ENCODE measurements around the gene TMEM59L. TPM values are rescaled to one million over a fixed set of nuclear protein-coding genes. Genes with fewer than 3 reads are reported as not detected.

TMEM59L gene
- total and polyA plus RNA-seq, 2 of the 13 experiments (the other 11 are each of a cell fraction or from before 2014, with no cell fraction given) = 0.97 to 5.5 TPM

DNA sequence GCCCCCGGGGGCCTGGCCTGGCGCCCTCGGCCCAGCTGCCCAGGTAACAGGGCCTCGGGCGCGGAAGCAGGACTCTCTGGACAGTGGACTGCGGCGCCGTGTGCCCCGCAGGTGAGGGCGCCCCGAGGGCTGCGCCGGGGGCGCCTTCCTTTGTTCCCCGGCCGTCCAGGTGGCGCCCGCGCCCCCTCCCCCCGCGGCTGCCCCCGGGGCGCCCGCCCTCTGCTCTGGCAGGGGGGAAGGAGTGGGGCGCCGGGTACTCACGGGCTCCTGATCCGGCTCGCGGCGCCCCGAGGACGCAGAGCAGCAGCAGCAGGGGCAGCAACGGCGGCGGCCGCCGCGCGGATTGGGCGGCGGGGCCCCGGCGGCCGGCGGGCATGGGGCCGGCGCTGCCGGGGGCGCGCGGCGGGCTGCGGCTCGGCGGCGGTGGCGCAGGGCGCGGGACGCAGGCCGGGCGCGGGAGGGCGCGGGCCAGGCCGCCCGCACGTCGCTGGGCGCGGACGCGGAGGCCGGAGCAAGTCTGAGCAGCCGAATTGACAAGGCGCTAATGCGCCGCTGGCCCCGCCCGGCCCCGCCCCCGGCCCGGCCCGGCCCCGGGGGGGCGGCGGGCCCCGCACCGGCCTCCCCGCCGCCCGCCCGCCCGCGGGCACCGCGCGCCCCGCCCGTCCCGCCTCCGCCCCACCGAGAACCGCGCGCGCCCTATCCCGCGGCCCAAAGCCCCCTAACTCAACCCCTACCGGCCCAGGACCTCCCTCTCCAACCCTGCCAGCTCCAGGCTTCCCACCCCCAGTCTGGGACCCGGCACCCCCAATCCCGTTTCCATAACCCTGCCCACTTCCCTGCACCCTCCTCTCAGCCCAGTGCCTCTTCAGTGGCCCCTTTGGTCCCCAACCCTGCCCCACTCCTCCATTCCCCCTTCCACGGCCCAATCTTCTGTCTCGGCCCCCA lies 6.1 kb upstream of the TMEM59L start, which contains the start of gene CRLF1:
Gene CRLF1 (minus strand): TSS at position 519 of the 945 bp plus-strand sequence. CDS start 143 bp downstream, at position 376.
- Histone ChIP-seq H2AFZ (ENCODE audit: low read length) (no peak within 1 kb of the TSS), H3K27ac (ENCODE audit: extremely low read length, insufficient read depth, low read length) (peak within 1 kb of the TSS; percentile 68), H3K27me3 (ENCODE audit: control insufficient read depth in 1 of 2, insufficient read depth in 2 of 2, low read length in 2 of 2) (no peaks in the 10 kb centered on the region; a peak in 1 of 5 replicates), H3K79me2 (ENCODE audit: insufficient read depth, low read length) (peaks cover 31% of the 10 kb centered on the region), H3K36me3 (replicated peaks in 1 of 2; ENCODE audit: control insufficient read depth in 1 of 2, insufficient read depth in 2 of 2, low read length in 2 of 2) (peaks cover 5 to 6% of the 10 kb centered on the region in 2 experiments; a peak in 3 of 5 replicates), H3K4me2 (ENCODE audit: low read depth, low read length) (peak within 1 kb of the TSS; percentile 91), H3K9me3 (ENCODE audit: low read length) (no peaks in the 10 kb centered on the region), H3K4me3 (replicated peaks in 1 of 3; ENCODE audit: insufficient read depth in 1 of 3, low read depth in 2 of 3, low read length in 3 of 3) (peak within 1 kb of the TSS; percentile 67 to 82 (median 82)), H4K20me1 (ENCODE audit: insufficient read depth, low read length) (peaks cover 26% of the 10 kb centered on the region), H3K9ac (ENCODE audit: insufficient read depth, low read depth, low read length) (peak within 1 kb of the TSS; percentile 80), H3K4me1 (ENCODE audit: insufficient read depth, low read length) (peaks cover 61% of the 10 kb centered on the region)
- intact Hi-C loops (cut with micrococcal nuclease; ENCODE audit: unreplicated experiment) (no loop called here), in situ Hi-C loops (cut with HindIII; ENCODE audit: extremely low pct_ligation_motif_present, low pct_unique_long_range_greater_than_20kb) (no loop called here)
- CTCF ChIA-PET (ENCODE audit: low intra/inter-chr PET ratio, low total read pairs) = no interaction called here
- FAIRE-seq (no peak), DNase-seq (ENCODE audit: low spot score) (peak; percentile 39), ATAC-seq (no peak)
- 0% methylated on average over 5 of the region's 116 CpGs for WGBS (ENCODE audit: low lambda C conversion rate)
- POLR2A ChIA-PET = interaction anchor here (1.0 to 1.2 kb wide), 2 partner anchors 16 to 17 kb away, joined by 3 to 4 read pairs; no protein-coding TSS in a partner anchor
- no TSS peak for BruUV-seq (replicated peaks)
- no peak for TF ChIP-seq ZNF713 (CRISPR knock-in tag; IDR thresholded peaks at IDR 0.05)
- TF ChIP-seq, protein P1, sequence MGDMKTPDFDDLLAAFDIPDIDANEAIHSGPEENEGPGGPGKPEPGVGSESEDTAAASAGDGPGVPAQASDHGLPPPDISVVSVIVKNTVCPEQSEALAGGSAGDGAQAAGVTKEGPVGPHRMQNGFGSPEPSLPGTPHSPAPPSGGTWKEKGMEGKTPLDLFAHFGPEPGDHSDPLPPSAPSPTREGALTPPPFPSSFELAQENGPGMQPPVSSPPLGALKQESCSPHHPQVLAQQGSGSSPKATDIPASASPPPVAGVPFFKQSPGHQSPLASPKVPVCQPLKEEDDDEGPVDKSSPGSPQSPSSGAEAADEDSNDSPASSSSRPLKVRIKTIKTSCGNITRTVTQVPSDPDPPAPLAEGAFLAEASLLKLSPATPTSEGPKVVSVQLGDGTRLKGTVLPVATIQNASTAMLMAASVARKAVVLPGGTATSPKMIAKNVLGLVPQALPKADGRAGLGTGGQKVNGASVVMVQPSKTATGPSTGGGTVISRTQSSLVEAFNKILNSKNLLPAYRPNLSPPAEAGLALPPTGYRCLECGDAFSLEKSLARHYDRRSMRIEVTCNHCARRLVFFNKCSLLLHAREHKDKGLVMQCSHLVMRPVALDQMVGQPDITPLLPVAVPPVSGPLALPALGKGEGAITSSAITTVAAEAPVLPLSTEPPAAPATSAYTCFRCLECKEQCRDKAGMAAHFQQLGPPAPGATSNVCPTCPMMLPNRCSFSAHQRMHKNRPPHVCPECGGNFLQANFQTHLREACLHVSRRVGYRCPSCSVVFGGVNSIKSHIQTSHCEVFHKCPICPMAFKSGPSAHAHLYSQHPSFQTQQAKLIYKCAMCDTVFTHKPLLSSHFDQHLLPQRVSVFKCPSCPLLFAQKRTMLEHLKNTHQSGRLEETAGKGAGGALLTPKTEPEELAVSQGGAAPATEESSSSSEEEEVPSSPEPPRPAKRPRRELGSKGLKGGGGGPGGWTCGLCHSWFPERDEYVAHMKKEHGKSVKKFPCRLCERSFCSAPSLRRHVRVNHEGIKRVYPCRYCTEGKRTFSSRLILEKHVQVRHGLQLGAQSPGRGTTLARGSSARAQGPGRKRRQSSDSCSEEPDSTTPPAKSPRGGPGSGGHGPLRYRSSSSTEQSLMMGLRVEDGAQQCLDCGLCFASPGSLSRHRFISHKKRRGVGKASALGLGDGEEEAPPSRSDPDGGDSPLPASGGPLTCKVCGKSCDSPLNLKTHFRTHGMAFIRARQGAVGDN (CRISPR knock-in tag; IDR thresholded peaks at IDR 0.05) = peak; percentile 7; the same call in 1 of the 2 replicates
- TF ChIP-seq, protein P2, sequence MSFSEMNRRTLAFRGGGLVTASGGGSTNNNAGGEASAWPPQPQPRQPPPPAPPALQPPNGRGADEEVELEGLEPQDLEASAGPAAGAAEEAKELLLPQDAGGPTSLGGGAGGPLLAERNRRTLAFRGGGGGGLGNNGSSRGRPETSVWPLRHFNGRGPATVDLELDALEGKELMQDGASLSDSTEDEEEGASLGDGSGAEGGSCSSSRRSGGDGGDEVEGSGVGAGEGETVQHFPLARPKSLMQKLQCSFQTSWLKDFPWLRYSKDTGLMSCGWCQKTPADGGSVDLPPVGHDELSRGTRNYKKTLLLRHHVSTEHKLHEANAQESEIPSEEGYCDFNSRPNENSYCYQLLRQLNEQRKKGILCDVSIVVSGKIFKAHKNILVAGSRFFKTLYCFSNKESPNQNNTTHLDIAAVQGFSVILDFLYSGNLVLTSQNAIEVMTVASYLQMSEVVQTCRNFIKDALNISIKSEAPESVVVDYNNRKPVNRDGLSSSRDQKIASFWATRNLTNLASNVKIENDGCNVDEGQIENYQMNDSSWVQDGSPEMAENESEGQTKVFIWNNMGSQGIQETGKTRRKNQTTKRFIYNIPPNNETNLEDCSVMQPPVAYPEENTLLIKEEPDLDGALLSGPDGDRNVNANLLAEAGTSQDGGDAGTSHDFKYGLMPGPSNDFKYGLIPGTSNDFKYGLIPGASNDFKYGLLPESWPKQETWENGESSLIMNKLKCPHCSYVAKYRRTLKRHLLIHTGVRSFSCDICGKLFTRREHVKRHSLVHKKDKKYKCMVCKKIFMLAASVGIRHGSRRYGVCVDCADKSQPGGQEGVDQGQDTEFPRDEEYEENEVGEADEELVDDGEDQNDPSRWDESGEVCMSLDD (CRISPR knock-in tag; IDR thresholded peaks at IDR 0.05; ENCODE audit: borderline replicate concordance) = peak; percentile 3; the same call in 1 of the 2 replicates
- peak; percentile 5; the same call in 1 of the 2 replicates for TF ChIP-seq ARNTL (CRISPR knock-in tag; IDR thresholded peaks at IDR 0.05)
- TF ChIP-seq, protein P3, sequence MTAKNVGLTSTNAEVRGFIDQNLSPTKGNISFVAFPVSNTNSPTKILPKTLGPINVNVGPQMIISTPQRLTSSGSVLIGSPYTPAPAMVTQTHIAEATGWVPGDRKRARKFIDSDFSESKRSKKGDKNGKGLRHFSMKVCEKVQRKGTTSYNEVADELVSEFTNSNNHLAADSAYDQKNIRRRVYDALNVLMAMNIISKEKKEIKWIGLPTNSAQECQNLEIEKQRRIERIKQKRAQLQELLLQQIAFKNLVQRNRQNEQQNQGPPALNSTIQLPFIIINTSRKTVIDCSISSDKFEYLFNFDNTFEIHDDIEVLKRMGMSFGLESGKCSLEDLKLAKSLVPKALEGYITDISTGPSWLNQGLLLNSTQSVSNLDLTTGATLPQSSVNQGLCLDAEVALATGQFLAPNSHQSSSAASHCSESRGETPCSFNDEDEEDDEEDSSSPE (CRISPR knock-in tag; IDR thresholded peaks at IDR 0.05) = 0 out of 2 replicates have a peak, but pooled peaks have one; percentile 1
- peak; percentile 30; the same call in 1 of the 2 replicates for TF ChIP-seq SIN3A (IDR thresholded peaks at IDR 0.05; ENCODE audit: borderline replicate concordance, low read depth, low read length)
- no peak for TF ChIP-seq ZNF468 (CRISPR knock-in tag; IDR thresholded peaks at IDR 0.05)
- peak; percentile 11; the same call in 1 of the 2 replicates for TF ChIP-seq ZNF563 (CRISPR knock-in tag; IDR thresholded peaks at IDR 0.05)
- no peak for TF ChIP-seq ZFP1 (CRISPR knock-in tag; IDR thresholded peaks at IDR 0.05)
- TF ChIP-seq, protein P4, sequence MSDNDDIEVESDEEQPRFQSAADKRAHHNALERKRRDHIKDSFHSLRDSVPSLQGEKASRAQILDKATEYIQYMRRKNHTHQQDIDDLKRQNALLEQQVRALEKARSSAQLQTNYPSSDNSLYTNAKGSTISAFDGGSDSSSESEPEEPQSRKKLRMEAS (IDR thresholded peaks at IDR 0.05) = peak; percentile 35; the same call in 1 of the 2 replicates
- TF ChIP-seq ZNF547 (CRISPR knock-in tag; IDR thresholded peaks at IDR 0.05) = 0 out of 2 replicates have a peak, but pooled peaks have one; percentile 2
- TF ChIP-seq KDM2A (CRISPR knock-in tag; IDR thresholded peaks at IDR 0.05; ENCODE audit: borderline replicate concordance, low read depth) = peak; percentile 10; the same call in 1 of the 2 replicates
